Activated CD4-positive, alpha-beta T cell treated with anti-CD3 and anti-CD28 coated beads for 48 hours (primary cell): Measurements from ENCODE around the gene TENM4.

ENCODE experiments used
- DNase-seq: peaks from one replicate; pipeline ENCODE4 v3.0.0-alpha.2; 2020

TENM4 gene

GRCh38 chr11:79440571-79441460, at the start of gene TENM4:
Gene TENM4, minus strand, starts transcription at chr11:79441030. Its CDS starts 371,086 bp downstream, at chr11:79069944.
- DNase-seq = peak; percentile 8

DNA sequence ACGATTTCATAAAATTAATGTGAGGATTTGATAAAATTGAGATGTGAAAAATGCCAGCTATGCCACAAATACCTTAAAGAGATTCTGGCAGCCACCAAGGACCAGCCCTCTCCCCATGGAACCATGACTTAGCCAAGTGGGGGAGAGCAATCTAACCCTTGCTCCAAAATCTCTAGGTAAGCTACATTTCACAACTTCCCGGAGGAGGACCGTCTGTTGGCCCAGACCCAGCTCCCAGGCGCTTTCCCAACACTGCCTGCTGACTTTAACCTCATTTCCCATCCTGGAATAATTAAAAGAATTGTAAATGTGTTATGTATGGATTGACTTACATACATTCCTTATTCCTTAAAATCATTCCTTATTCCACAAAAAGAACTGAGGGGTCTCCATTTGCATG, 47.5 kb upstream of the TENM4 start:
- no peak for DNase-seq

DNA sequence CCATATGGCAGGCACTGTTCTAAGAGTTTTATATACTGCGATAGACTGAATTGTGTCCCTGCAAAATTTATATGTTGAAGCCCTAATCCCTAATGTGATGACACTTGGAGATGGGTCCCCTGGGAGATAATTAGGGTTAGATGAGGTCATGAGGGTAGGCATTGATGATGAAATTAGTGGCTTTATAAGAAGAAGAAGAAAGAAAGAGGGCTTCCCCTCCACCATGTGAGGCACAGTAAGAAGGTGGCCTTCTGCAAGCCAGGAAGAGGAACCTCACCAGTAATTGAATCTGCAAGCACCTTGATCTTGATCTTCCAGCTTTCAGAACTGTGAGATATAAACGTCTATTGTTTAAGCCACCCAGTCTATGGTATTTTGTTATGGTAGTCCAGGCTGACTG, 46.6 kb upstream of the TENM4 start:
- DNase-seq = no peak

DNA sequence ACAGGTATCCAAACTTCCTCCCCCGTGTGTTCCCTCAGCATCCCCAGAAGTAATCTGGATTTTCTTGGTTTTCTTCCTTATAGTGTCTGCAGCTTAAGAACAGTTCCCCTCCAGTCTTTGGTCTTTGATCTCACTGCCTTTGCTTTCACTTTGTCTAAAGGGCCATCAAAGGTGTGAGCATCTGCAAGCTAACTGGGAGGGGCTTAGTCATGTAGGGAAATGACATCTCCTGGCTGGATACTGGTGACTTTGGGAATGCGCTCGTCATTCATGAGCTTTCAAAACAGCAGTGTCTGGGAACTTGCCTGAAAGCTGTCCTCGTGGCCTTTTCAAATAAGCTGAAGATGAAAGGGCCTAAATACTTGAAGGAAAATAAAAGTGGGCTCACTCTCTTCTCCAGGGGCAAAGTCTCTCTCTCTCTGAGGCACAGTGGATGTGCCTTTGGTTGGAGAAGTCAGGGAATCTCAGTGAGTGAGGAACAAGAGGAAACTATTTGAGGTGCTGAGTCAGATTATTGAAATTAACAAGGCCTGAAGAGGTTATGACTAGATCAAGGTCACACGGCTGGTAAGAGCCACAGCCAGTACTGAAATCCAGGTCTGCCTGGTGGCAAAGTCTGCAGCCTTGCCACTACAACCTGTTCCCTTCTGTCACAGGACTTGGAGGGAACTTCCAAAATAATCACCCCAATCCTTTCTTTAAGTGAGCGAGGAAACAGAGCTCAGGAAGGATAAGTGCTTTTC, 45.6 kb upstream of the TENM4 start:
- DNase-seq = no peak

DNA sequence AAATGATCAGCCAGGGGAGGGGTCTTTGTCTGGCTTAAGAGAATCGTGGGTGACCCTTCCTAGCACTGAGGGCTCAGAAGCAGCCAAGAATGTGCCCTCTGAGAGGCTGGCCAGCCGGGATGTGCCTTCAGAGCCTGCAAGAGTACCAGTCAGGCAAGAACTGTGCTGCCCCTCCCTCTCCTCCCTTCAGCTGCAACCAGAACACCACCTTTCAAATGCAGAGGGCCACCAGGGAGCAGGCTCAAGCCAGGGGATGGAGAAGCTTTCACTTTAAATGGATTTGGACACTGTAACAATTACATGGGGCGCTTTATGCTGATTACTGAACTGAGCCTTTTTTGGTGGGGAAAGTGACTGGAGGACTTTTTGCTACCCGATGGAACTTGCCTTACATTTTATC, 44.9 kb upstream of the TENM4 start:
- DNase-seq = no peak

DNA sequence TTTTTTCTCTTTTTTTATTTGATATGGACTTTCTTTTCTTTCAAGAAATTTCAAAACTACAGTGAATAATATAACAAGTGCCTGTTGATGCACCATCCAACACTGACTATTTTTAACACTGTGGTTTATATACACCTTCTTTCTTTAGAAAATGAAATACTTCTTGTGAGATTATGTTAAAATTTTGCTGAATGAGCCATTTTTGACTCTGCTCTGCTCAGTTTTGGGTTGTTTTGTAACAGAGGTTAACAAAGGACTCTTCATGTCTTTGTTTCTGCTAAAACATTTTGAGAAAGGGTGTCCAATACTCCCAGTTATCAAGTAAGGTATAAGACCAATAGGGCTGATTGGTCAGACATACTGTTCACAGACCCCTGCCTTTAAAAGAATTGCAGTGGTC, 44.0 kb upstream of the TENM4 start:
- DNase-seq = no peak

DNA sequence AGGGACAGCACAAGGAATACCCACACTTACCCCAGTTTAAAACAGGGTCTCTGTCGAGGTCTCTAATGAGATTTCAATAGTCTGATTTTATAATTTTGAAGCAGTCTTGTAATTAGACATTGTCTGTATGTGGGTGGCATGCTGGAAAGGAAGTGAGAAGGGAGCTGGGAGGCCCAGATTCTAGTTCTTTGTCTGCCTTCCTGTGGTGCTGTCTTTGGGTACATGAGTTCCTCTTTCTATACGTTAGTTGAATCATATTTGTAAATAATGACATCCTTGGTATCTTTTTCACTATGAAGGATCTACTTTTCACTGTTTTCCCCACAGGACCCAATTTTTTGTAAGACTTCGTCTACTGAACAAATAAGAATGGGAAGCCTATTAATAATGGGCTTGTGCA, 42.0 kb upstream of the TENM4 start:
- DNase-seq = no peak

GRCh38 chr11:79481795-79482194, 41.0 kb upstream of the TENM4 start:
- DNase-seq = no peak

DNA sequence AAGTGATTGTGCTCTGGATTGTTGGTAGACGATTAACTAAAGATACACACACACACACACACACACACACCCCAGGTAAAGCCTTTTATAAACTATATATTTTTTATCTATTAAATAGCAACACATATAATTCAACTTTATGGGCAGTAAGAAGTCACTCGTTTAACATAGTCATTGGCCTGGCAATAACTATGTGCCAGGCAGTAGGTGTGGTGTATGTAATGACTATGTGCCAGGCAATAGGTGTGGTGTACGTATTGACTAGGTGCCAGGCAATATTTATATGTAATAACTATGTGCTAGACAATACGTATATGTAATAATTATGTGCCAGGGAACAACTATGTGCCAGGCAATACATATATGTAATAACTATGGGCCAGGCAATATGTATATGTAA, 40.0 kb upstream of the TENM4 start:
- no peak for DNase-seq

GRCh38 chr11:79472819-79473529, 32.1 kb upstream of the TENM4 start:
- no peak for DNase-seq

DNA sequence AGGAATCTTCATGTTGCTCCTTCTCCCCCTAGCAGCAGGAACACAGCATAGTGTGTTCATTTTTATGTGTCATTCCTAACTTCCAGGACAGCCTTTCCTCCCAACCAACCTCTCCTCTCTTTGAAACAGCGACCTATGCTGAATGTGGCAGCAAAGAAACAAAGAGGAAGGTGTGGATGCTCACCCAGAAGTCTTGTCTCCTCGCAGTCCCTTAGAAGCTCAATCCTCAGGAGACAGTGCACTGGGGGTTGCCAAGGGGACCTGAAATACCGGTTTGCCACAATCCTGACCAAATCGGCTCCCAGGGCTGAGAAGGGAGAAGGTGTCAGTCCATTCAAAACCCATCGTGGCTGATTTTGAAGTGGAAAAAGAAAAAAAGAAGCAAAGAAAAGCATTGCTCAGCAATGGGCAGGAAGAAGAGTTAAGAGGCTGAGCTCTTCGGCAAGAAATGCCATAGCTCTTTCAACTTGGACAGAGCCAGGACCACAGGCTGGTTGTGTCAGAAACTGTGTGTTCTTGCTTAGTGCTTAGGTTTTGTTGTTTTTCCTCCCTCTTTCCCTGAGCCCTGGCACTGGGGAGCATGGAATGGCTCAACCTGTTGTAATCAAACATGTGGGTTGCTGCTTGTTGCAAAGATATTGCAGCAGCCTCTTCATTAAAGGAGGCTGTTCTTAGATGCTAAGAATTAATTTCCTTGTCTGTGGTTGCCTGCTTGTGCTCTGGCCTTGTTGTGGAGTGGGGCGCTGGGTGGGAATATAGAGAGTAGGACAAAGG, 30.4 kb upstream of the TENM4 start:
- no peak for DNase-seq

GRCh38 chr11:79470161-79470560, 29.3 kb upstream of the TENM4 start:
- DNase-seq = no peak

- DNase-seq = no peak
These were observed 26.9 kb upstream of the TENM4 start for GRCh38 chr11:79467761-79468160.

- no peak for DNase-seq
These were observed 25.6 kb upstream of the TENM4 start for GRCh38 chr11:79466411-79466810.

DNA sequence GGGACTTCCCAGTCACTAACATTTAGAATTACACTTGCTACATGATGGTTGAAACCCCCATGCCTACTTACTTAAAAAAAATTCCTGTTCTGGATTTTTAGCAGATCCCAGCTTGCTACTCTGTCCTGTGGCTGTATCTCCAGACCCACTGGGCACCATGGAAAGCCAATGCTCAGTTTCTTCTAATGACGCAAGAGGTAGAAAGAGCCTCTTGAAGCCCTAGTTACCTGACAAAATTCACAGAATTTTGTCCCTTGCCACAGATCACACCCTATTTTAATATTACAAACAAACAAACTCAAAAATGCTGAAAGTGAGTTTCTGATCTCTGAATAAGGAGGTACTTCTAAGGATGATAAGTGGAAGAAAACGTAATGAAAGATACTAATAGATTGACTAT, 24.3 kb upstream of the TENM4 start:
- no peak for DNase-seq

GRCh38 chr11:79461666-79462645, 21.1 kb upstream of the TENM4 start:
- DNase-seq = no peak

DNA sequence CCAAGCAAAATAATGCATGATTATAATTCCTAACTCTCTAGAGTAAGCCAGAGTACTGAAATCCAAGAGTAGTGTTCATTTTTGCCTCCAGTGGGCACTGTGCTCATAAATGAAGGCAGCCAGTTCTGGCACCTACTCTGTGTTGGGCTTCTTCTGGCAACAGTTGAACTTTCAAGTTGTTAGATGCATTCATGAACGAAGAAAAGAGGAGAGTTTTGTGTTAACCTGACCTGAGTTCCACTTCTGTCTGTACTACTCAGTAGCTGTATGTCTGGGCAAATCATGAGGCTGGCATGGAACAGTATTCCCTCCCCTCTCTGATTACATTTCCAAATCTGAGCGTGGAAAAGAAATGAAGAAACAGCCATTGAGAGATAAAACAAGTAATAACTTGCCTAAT, 20.3 kb upstream of the TENM4 start:
- no peak for DNase-seq

- no peak for DNase-seq
These were observed 17.9 kb upstream of the TENM4 start for GRCh38 chr11:79458709-79459108.

DNA sequence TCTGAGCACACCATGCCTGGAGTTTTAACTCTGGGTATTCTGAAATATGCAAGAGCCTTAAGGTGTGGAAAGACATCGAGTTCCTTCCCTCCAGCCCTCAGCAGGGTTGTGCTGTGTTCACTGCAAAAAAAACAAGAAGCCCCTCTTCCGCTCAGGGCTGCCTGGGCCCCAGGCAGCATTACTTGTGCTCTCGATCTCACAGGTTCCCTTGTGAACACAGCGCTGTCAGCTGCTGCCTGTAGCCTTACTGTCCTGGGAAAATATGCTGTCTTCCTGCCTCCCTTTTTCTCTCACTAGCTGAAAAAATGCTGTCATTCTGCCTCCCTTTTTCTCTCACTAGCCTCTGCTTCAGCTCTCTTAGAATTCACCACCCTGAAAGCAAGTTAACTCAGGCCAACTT, 15.7 kb upstream of the TENM4 start:
- no peak for DNase-seq

DNA sequence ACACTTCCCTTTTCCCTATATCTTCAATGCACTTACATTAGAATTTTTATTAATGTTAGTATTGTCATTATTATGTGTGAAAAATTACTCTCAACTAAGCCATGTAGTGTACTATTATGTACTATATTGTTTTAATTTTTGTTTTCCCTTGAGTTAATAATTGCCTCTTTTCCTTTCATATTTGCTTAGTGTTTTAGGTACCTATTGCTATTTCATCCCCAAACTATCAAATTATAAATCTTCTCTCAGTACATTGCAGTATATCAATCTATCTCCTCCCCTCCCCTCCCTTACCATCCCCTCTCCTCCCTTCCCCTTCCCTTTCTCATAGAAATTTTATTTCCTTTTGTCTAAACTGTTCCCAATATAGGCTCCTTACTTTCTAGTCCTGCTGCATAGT, 12.8 kb upstream of the TENM4 start:
- no peak for DNase-seq

- no peak for DNase-seq
These were observed 8.2 kb upstream of the TENM4 start for GRCh38 chr11:79449040-79449439.
